GM18858 (cell line): ENCODE results near the gene TRPV2.

Experiments used
- ATAC-seq: cut with Tn5 transposase; IDR thresholded peaks from one replicate; pipeline ENCODE4 v1.9.1; 2021; ENCODE audit not compliant: unreplicated experiment

Gene TRPV2

DNA sequence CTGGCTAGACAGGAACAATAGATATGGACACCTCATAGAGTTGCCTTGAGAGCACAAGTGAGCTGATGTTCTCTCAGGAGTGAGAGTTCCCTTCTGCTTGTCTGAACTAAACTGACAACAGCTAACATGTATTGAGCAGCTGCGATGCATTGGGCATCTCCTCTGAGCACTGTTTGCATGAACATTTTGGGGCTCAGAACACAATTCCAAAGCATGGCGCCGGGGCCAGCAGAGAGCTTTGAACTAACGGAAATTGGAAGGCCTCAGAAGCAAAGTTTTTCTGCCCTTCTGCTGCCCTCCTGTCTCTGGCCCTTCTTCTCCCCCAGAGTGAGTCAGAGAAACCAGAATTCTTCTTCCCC lies 38.1 kb downstream of the TRPV2 start:
- no peak for ATAC-seq

DNA sequence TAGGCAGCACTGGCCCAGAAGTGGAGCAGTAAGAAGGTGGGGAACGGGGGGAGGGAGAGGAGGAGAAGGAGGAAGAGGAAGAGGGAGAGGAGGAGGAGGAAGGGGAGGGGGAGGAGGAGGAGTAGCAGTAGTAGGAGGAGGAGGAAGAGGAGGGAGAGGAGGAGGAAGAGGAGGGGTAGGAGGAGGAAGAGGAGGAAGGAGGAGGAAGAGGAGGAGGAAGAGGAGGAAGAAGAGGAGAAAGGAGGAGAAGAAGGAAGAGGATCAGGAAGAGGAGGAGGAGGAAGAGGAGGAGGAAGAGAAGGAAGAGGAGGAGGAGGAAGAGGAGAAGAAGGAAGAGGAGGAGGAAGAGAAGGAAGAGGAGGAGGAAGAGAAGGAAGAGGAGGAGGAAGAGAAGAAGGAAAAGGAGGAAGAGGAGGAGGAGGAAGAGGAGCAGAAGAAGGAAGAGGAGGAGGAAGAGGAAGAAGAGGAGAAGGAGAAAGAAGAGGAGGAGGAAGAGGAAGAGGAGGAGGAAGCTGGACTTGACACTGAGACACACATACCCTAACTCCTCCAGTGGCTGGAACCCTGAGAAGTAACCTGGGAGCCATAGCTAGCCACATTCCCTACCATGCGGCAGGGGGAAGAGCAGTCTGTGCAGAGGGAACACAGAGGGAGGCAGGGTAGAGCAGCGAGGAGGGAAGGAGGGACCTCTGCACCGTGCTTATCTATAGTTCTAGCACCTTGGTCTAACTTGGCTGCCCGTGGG lies 40.8 kb downstream of the TRPV2 start:
- ATAC-seq: no peak

DNA sequence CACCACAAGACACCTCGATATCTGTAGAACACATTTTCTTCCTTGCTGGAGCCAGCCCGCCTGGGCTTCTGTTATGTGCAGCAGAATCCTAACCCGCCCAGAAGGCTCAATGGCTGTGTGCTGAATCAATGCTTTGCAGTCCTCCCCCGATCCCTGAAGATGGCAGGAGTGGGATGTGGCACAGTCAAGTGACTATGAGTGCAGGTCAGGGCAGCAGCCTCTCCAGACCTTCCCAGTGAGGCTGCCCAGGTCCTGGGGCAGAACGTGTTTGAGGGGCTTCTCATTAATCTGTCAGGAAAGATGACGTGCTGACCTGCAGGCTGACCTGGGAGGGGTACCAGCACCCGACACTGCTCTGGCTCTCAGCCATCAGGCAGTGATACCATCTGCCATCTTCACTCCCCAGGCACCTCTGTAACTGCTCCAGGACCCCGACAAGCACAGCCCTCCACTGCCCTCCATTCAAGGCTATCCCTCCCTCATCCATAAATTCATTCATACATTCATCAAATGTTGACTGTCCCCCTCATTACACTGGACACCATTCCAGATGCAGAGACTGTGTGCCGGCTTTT lies 41.5 kb downstream of the TRPV2 start:
- ATAC-seq: no peak

DNA sequence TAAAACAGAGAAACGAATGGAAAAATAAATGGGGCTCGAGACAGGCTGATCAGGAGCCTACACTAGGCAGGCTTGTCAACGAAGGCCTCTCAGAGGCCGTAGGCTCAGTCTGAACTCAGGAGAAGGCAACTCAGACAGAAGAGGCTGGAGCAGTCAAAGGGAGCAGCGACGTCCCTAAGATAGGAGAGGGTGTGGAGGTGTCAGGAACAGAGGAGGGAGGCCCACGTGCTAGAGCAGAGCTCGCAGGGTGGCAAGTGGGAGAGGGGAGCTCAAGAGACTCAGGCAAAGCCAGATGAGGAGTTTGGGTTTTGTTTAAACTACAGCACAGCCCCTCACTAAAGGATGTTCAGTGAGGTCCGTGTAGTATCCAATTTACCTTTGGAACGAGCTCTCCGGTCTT lies 43.9 kb downstream of the TRPV2 start:
- ATAC-seq: no peak

DNA sequence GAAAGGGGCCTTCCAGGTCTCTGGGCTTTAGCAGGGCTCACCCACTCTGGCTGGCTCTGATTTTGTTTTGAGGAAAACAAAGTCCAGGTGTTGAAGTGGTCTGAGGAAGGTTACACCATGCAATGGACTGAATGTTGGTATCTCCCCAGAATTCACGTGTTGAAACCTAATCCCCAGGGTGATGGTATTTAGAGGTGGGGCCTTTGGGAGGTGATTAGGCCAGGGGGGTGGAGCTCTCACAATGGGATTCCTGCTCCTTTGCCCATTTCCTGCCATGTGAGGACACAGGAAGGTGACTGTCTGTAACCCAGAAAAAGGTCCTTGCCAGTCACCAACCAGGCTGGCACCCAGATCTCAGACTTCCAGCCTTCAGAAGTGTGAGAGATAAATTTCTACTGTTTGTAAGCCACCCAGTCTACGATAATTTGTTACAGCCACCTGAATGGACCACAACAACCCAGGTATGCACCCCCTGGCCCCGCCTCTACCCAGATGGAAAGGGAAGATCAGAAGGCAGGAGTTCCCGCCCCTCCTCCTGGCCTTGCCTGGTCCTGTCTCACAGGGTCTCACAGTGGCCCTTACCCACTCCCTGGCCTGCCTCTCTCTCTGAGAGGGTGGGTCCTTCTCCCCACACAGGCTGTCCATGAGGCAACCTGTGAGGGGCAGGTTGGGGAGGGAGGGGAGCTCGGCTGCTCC lies 44.6 kb downstream of the TRPV2 start:
- no peak for ATAC-seq

DNA sequence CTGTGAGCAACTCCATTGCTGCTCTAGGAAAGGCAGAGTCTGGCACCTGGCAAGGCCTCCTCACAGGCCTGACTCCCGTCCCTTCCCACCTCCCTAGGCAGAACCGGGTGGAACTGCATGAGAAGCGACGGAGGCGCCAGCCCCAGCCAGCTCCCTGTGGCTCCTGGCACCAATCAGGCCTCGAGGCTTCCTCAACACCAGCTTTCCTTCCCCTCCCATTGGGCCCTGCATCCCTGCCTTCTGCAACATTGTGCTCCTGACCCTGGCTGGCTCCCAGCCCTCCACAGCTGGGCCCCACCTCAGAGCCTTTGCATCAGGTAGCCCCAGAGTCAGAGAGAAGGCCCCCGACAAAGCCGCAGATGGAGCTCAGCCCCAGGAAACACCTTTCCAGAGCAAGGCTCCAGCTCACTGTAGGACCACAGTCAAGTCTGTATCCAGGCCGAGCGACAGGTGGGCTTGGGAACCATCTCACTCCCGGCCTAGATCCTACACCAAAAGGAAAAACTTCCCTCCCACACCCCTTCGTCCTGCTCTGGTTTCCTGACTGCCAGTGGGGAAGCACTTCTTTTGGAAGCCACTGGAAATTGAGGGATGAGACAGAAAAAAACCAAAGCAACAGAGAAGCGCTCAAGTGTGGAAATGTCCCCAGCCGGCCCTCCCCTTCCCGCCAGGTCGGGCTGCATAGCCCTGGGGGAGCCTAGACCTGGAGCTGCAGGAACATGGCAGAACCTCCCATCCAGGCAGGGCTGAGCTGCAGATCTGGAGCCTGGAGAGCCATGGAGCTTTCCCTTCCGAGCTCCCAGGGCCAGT lies 45.6 kb downstream of the TRPV2 start:
- no peak for ATAC-seq

DNA sequence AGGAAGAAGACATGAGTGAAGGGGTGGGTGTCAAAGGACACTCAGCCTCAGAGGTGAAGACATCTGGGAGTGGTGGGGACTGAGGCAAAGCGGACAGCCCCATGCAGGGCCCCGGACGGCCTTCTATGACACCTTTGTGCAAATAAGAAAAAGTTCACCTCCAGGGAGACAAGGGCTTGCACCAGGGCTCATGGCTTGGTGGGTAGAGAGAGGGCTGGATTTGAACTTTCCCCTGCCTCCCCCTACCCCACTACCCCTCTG lies 46.2 kb downstream of the TRPV2 start:
- ATAC-seq: no peak

DNA sequence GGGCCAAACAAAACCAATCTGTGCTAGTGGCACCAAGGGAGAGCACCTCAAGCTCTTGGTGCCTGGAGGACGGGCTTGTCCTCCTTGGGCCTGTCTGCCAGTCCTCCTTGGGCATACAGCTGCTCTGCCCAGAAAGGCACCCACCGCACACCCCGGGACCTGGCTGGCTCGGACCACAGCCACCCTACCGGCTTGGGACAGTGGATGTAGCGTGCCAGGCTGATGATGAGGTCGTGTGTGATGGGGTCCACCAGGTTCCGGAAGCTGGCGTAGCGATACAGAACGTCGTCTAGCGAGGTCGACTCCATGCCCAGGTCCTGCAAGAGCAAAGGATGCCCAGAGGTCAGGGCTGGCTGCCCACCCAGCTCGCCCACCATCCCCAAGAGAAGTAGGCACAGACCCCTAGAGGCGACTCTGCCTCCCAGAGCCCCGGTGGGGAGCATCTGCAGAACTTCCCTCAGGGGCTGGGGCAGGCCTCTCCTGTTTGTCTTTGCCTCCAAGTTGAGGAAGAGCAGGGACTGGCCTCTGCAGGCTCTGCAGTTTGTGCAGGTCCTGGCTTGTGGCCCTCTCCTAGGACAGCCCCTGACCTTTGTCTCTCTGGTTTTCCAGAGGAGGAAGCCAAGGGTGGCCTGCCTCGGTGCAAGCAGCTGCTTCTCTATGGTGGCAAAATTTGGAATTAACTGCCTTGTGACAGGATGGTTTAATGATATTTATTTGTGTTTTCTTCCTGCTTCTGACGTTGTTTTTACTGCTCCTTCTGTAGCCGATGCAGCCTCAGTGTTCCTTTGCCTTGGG lies 46.9 kb downstream of the TRPV2 start:
- no peak for ATAC-seq

DNA sequence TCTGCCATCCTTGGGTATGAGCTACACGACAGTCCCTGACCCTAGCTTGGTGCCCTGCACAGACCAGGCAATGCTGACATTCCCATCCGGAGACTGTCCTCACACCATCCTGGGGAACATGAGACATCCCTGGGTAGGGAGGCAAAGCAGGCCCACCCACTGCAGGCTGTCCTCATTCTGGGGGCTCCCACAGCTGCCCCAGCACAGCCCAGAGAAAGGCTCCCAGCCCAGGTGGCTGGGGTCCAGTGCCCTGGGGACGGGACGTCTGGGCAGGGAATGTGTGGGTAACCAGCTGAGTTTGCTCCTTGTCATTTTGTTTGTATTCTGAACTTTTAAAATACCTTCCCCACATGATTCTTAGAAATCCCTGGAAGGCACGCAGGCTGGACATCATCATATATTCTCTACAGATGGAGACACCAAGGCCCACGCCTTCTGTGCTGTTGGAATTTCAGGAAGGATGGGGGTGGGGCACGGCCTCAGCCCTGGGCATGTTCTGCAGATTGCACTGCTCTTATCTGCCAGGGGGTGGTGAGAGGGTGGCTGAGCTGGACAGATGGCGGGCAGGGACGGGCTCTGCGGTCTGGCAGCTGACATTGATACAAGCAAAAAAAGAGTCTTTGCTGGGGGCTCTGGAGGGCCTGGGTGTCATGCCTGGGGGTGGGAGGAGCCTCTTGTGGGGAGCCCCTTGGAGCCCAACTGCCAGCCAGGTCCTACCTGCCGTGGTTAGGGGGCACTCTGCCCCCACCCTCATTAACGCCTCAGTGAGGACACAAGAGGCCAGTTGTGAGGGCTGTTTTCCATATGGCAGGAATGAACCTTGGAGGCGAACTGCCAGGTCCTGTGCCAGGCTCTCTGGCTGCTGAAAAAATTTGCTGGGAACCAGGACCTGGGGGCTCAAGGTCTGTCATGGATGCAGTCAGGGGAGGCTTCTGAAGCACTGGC lies 48.3 kb downstream of the TRPV2 start:
- ATAC-seq: no peak

DNA sequence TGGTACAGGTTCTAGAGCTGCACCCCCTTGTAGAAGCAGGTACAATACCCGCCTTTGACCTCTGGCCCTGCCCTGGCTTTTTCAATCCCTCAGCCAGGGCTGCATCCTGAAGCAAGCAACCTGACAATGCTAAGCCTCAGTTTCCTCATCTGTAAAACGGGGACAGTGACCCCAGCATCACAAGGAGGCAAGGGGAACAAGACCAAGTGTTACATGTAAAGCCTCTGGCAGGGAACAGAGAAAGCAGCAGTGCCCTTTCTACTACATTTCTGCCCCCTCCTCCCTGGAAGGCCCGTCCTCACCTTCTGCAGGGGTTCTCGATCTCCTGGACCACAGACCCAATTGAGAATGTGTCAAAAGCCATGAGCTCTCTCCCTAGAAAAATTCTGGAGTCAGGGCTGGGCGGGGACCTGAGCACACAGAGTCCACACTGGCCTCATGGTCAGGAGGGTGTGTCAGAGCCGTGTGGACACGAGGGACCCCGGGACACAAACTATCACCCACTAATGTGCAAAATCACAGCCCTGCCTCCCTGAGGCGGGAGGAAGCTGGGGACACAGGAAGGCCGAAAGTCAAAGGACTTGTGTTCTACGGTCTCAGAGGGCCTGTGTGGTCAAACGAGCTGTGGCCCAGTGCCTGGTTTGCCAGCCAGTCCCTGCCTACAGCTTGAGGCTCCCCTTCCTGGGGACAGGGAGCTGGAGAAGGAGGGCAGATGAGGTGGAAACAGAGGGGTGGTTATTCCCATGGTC lies 49.1 kb downstream of the TRPV2 start:
- ATAC-seq: no peak

DNA sequence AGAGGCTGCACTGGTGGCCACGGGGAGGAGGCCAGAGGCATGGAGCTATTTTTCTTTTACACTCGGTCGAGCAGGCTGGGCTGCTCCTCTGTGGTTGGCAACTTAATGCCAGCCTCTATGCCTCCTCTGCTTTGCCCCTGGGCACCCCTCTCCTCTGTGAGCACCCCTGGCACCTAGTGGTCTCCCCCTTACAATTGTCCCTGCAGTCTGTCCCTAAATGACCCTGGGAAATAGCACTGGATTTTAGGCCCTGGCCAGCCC lies 49.6 kb downstream of the TRPV2 start:
- no peak for ATAC-seq

DNA sequence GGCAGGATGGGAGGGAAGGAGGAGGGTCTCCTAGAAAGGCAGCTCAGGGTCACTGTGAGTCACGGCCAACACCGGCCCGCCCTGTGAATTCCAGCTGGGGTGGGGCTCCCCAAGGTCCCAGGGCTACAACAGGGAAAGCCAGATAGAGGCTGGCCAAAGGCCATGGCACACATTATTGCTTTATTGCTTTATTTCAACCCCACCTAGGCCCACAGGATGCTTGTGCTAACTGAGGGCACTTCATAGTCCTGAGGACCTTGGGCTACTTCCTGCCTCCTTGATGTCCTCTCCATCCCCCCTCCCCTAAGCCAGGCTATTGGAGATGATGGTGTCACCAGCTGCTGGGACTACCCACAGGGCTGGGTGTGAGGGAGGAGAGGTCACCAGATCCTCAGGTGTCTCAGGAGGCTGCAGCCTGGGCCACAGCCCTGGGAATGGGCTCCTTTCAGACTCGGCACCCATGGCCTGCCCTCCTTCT lies 50.5 kb downstream of the TRPV2 start:
- ATAC-seq: no peak

DNA sequence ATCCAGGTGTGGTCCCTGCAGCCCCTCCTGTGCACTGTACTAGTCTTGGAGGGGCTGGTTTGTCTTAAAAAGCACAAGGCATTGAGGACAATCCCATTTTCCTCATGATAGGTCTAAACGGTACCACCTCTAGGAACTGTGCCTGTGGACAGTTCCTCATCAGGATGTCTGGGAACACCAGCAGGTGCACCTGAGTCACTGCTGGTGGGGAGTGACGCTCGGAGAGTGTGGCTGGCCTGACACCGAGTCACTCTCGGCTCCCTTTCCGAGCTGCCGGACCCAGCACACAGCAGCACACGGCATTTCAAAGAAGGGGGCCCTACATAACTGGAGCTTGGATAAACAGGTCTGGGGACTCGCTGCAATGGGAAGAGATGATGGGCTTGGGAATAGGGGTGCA lies 51.0 kb downstream of the TRPV2 start:
- ATAC-seq: no peak

DNA sequence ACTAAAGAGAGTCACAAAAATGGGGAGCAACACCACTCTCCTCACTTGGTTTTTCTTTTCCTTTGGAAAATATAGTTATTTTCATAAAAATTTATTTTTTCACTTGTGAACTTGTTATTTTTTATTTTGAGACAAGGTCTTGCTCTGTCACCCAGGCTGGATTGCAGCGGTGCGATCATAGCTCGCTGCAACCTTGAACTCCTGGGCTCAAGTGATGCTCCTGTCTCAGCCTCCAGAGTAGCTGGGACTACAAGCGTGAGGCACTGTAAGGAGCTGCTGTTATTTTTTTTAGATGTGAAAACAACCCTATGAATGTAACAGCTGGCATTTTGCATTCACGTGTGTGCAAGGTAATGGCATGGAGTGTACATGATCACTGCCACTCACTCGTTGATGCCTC lies 51.7 kb downstream of the TRPV2 start:
- ATAC-seq: no peak

DNA sequence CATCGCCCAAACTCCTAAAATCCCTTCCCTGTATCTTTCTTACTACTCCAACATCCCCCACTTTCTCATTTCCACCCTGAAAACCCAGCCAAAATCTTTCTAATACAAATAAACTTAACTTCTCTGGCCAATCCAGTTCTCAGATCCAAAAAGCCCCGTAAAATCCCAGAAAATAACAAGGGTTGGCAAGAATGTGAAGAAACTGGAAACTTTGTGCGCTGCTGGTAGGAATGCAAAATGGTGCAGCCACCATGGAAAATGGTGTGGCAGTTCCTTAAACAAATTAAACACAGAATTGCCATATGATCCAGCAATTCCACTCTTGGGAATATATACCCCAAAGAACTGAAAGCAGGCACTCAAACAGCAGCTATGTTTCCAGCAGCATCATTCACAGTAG lies 52.5 kb downstream of the TRPV2 start:
- no peak for ATAC-seq

DNA sequence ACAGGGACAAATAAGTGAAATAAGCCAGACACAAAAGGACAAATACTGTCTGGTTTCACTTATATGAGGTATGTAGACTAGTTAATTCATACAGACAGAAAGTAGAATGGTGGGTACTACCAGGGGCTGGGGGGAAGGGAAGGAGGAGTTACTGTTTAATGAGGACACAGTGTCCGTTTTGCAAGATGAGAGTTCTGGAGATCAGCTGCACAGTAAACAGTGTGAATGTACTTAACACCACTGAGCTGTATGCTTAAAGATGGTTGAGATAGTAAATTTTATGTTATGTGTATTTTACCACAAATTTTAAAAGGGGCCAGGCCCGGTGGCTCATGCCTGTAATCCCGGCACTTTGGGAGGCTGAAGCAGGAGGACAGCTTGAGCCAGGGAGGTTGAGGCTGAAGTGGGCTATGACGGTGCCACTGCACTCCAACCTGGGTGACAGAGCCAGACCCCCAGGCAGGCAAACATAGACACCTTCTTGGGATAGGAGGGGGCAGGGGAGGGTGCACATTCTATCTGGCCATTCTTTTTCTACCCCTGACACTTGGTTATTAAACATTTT lies 53.1 kb downstream of the TRPV2 start:
- ATAC-seq: no peak

DNA sequence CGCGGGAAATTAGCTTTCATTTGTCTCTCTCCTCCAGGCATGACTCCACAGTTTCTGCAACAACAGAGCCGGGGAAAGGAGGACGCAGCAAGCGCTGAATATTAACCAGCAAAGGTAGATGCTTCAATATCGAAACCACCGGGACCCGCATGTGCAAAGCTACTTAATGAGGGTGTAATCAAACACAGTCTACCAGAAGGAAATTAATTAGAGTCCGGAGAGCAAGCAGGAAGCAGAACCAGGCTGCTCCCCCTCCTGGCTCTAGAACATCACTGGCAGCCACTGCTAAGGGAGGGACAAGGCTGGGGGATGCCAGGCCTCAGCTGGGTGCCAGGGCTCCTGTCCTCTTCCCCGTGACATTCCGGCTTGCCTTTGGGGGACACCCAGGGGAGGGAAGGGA lies 54.9 kb downstream of the TRPV2 start:
- no peak for ATAC-seq

DNA sequence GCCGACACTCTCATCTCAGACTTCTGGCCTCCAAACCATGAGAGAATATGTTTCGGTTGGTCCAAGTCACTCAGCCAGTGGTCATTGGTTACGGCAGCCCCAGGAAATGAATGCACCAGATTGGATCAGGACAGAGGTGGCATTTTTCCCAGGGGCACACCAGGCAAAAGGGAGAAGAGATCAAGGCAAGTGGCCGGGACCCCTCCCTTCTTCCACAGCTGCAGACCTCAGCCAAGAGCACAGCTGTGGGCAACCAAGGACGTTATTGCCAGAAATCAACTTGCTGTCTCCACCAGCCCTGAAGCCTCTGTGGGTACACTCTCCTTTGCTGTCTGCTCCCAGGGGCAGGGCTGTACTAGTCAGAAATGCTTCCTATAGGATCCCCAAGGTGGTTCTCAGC lies 55.9 kb downstream of the TRPV2 start:
- ATAC-seq: no peak

DNA sequence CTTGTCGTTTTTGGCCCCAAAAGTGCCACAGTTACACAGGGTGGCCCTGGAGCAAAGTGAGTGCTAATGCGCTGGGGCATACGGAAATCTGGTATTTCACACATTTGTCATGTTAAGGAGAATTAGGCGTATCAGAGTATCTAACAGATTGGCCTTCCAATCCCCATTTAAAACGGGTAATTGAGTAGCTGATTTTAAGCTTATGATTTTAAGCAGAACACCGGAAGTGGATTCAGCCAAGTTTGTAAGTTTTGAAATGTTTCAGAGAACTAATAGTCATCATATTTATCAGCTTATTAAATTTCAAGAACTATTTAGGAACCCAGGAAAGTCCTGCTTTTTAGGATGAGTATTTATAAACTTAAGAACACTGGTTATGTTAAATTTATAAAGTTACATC lies 57.2 kb downstream of the TRPV2 start:
- no peak for ATAC-seq
